Fibroblast of pulmonary artery (primary cell): ENCODE data around the gene PLPPR3.
A peak's percentile ranks its signal among the peaks of the same experiment; 100 is the strongest.

Source experiments
- DNase-seq: peaks from one replicate; pipeline ENCODE4 v3.0.0-alpha.2; 2010; ENCODE audit warnings: low read depth
- H3K4me3 ChIP-seq: replicated peaks from 2 replicates; pipeline ENCODE4 v1.5.1; 2011; ENCODE audit warnings: low read depth, mild to moderate bottlenecking, control low read depth, low read length, moderate library complexity
- TF ChIP-seq, protein P1 (sequence below): IDR thresholded peaks from 2 replicates; pipeline ENCODE4 v1.5.1; 2011; ENCODE audit warnings: mild to moderate bottlenecking, control low read depth, low read length, inconsistent platforms; ENCODE audit errors: missing control alignments

PLPPR3 gene

DNA sequence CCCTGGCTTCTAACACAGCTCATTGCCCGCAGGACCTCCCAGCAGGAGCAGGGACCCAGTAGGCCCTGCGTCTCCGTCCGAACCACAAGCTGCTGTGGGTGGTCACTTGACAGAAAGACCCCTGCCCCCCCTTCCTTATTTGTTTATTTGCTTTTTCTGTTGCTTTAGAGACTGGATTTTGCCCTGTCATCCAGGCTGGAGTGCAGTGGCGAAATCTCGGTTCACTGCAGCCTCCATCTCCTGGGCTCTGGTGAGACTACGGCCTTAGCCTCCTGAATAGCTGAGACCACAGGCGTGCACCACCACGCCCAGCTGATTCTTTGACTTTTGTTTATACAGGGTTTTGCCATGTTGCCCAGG, 32.1 kb downstream of the PLPPR3 start:
- TF ChIP-seq, protein P1, sequence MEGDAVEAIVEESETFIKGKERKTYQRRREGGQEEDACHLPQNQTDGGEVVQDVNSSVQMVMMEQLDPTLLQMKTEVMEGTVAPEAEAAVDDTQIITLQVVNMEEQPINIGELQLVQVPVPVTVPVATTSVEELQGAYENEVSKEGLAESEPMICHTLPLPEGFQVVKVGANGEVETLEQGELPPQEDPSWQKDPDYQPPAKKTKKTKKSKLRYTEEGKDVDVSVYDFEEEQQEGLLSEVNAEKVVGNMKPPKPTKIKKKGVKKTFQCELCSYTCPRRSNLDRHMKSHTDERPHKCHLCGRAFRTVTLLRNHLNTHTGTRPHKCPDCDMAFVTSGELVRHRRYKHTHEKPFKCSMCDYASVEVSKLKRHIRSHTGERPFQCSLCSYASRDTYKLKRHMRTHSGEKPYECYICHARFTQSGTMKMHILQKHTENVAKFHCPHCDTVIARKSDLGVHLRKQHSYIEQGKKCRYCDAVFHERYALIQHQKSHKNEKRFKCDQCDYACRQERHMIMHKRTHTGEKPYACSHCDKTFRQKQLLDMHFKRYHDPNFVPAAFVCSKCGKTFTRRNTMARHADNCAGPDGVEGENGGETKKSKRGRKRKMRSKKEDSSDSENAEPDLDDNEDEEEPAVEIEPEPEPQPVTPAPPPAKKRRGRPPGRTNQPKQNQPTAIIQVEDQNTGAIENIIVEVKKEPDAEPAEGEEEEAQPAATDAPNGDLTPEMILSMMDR, result no peak
- H3K4me3 ChIP-seq, result no peak overlapping the region
- DNase-seq, result no peak

DNA sequence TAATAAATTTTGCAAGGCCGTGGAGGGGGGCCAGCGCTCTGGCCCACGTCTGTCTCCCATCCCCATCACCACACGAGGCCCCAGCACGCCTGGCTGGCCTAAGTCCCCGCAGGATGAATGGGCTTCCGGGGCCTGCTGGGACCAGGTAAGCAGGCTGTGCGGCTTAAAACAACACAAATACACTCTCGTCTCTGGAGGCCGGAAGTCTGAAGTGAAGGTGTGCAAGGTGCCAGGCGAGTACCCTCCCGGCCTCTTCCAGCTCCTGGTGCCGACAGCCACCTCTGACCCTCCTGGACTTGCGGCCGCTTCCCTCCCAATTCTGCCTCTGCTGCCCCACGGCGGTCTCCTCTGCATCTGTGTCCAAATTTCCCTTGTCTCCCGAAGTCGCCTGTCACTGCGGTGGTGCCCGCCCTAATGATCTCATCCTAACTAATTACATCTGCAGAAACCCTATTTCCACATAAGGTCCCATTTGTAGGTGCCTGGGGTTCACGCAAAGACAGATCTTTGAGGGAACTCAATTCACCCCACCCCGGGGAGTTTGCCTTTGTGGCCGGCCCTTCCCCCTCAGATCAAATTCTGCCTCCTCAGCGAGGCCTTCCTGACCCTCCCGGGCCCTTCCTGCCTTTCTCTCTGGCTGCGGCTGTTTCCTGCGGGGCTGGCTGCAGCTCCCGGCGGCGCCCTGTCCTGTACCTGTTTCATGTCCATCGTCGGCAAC, 32.6 kb downstream of the PLPPR3 start:
- TF ChIP-seq, protein P1, result no peak
- H3K4me3 ChIP-seq, result no peak overlapping the region
- no peak for DNase-seq

DNA sequence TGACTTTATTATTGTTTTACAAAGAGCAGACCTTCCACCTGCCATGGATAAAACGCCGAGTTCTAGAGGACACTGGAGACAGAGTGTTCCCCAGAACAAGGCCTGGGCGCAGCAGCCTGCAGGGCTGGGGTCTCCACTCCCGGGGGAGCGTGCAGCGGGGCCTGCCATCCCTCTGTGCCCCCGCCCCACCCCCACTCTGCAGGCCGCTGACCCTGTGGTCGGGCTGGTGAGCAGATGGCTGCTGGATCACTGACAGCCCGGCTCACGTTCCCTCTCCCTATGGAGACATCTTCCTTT, 33.1 kb downstream of the PLPPR3 start:
- TF ChIP-seq, protein P1, result no peak
- DNase-seq, result no peak
- no peak overlapping the region for H3K4me3 ChIP-seq

DNA sequence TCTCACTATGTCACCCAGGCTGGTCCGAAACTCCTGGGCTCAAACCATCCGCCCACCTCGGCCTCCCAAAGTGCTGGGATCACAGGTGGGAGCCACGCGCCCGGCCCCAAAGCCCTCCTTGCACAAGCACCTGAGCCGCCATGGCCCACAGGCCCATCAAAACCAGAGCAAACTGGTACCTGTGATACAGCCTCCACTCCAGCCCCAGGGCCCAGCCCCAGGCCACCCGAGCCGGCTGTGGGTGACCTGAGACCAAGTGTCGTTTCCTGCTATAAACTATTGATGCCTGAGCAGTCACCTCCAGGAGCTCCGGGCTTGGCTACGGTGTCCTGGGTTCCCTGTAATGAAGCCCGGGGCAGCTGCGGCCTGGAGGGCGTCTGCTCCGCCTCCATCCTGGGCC, 34.2 kb downstream of the PLPPR3 start:
- DNase-seq, result no peak
- TF ChIP-seq, protein P1, result no peak
- no peak overlapping the region for H3K4me3 ChIP-seq

DNA sequence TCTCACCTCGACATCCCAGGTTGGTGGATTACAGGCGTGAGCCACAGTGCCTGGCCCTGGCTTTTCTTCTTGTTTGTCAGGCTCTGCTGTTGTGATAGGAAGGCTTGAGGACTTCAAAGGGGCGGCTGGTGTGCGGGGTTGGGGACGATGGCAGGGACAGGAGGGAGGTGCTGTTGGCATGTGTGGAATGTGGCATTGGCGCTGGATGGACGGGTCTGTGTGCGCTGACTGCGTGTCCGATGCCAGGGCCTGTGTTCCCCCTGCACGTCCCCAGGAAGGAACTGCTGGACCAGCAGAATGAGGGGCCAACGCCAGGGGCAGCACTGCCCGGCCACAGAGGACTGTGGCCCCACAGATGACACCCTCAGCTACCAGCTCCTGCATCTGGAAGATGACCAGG, 37.2 kb downstream of the PLPPR3 start:
- TF ChIP-seq, protein P1, result no peak
- H3K4me3 ChIP-seq, result no peak overlapping the region
- DNase-seq, result no peak

DNA sequence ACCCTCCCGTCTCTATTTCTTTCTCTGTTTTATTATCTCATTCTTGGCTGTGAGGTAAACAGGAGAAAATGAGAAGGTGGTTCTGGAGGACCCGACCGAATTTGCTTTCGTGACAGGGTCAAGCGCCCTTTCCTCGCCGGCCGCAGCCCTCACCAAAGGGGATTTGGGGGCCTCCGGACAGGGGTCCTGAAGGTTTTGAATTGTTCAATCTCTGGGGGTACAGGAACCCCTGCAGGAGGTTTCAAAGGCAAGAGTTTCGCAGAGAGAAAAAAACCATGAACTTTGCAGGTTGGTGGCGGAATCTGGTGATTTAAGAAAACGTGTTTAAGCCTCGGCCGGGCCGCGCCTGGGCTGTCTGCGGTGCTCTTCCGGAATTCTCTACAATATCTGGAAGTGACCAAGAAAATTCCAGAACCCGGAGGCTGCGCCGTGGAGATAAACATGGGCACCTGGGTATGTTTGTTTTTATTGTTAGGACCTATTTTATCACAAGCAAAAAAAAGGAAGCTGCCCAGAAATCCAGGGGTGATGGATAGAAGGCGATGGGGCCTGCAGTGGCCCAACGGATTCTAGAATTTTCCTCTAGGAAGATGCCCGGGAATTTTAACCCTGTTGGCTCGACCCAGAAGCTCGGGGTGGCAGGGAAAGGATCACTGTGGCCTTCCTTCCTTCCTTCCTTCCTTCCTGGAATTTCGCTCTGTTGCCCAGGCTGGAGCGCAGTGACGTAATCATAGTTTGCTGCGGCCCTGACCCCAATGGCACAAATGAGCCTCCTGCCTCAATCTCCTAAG, 38.7 kb downstream of the PLPPR3 start:
- no peak for DNase-seq
- TF ChIP-seq, protein P1, result no peak
- peak overlapping the region; percentile 24 for H3K4me3 ChIP-seq
